C4-2B (cell line): Measurements from ENCODE around the gene ANGPTL1.

Experiments used
- H3K27ac ChIP-seq: fragments of 450-650 bp; 2 replicates; pipeline ENCODE4 v1.5.1; 2017
- CTCF ChIP-seq: fragments of 450-650 bp; conservative IDR thresholded peaks from 2 replicates; pipeline ENCODE4 v1.5.1; 2017; ENCODE audit warnings: mild to moderate bottlenecking
- ZFX ChIP-seq: fragments of 450-650 bp; IDR thresholded peaks from 2 replicates; pipeline ENCODE4 v1.6.1; 2017

Gene ANGPTL1

GRCh38 chr1:178881950-178882349, 11.1 kb upstream of the ANGPTL1 start:
- TF ChIP-seq CTCF (no peak), ZFX (no peak)
- no peak overlapping the region for H3K27ac ChIP-seq

- no peak overlapping the region for H3K27ac ChIP-seq
- TF ChIP-seq CTCF (no peak), ZFX (no peak)
Observed at GRCh38 chr1:178877896-178878295, 7.0 kb upstream of the ANGPTL1 start.

GRCh38 chr1:178875936-178876335, 5.1 kb upstream of the ANGPTL1 start:
- no peak overlapping the region for H3K27ac ChIP-seq
- no peak for TF ChIP-seq ZFX
- TF ChIP-seq CTCF: no peak

- TF ChIP-seq CTCF: no peak
- no peak for TF ChIP-seq ZFX
- H3K27ac ChIP-seq: no peak overlapping the region
Observed at GRCh38 chr1:178874966-178875365, 4.1 kb upstream of the ANGPTL1 start.

GRCh38 chr1:178871551-178872320, 859 bp upstream of the ANGPTL1 start:
- H3K27ac ChIP-seq: no peak overlapping the region
- no peak for TF ChIP-seq CTCF
- no peak for TF ChIP-seq ZFX

- TF ChIP-seq CTCF (no peak), ZFX (no peak)
- H3K27ac ChIP-seq: no peak overlapping the region
Observed at GRCh38 chr1:178870221-178870620, 656 bp downstream of the ANGPTL1 start.

GRCh38 chr1:178869119-178869697, 1.7 kb downstream of the ANGPTL1 start:
- TF ChIP-seq CTCF: no peak
- no peak for TF ChIP-seq ZFX
- H3K27ac ChIP-seq: no peak overlapping the region
